Fibroblast of skin of right quadriceps (primary cell): Measurements from ENCODE around the gene SNRNP200.

Source experiments
- DNase-seq: peaks from one replicate; pipeline ENCODE4 v3.0.0-alpha.2; 2013

Gene SNRNP200

DNA sequence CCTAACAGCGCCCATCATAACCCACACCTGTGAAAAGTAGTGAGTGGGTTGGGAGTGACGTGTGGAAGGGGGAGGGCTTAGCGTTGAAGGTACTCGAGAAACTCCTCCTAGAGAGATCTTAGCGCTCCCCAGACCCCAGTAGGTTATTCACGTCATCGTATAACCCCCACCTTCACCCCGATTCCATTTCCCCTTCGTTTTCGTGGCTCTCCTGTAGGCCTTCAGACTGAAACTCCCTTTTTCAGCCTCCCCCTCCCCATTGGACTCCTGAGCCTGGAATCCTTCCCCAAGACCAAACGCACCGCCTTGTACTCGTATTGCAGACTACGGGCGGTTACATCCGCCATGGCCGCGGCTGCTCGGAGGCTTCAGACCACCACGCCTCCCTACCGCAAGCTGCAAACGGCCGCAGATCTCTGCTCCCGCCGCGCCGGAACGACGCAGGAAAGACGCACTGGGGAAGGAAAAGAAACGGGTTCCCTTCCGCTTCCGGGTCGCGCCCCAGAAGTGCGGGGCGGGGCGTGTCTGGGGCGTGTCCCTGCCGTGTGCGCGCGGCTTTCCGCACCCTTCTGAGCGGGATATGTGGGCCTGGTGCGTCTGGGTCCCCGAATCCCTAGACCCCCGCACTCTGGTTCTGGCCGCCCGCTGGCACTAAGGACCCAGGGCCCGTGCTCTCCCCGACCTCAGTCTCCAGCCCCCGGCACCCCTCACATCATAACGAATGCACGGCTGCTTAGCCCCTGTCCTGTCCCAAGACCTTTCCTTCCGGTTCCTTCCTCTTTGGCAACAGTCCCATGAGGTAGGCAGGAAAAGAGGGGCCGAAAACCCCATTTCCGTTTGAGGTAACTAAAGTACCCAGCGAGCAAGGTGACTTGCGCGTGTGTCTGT is at the start of gene SNRNP200:
Gene SNRNP200 (minus strand): TSS at position 456 of the 888 bp plus-strand sequence. CDS start 109 bp downstream, at position 347.
- peak; percentile 84 for DNase-seq

- DNase-seq: no peak
These were observed 49.1 kb upstream of the SNRNP200 start for GRCh38 chr2:96354492-96354891.

DNA sequence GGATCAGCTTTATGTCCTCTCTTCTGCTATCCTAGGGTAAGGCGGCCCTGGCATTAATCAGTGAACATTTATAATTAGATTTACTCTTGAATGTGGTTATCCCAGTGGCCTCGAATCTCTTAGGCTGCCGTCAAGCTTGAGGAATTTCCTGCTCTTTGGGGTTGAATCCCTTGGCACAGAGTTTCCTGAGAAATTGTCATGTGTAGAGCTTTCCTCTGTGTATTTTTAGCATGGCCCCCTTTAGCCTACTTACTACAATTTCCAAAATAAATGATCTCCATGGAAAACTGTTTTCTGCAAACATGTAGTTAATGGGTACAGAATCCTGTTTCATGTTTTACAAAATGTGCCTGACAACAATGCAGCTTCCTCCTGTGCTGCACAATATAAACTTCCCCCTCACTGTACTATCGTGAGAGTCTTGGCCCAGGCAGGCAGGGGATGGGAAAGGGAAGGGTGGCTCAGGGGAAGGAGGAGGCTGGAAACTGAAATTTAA is 48.3 kb upstream of the SNRNP200 start:
- DNase-seq: peak; percentile 40

DNA sequence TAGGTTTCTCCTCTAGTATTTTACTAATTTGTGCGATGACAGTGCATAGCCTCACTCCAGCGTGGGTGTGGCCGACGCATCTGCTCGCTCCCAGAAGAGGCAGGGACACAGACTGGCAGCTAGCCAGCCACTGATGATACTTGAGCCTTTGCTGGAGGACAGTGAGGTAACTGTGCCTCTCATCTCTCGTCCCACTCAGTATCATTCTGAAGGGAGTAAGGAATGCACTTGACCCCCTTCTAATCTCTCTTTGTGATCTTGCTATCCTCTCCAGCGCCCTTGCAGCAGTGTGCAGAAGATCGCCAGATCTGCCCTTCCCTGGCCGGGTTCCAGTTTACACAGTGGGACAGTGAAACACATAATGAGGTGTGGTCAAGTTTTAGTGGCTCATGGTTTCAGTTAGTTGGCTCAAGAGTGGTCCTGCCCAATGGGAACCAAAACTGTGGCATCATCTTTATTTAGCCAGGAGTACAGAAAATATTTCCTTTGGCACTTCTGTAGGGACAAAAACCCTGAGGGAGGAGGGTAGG is 47.8 kb upstream of the SNRNP200 start:
- DNase-seq: peak; percentile 46

- no peak for DNase-seq
These were observed 42.0 kb upstream of the SNRNP200 start for GRCh38 chr2:96347395-96347794.

- DNase-seq: no peak
These were observed 40.6 kb upstream of the SNRNP200 start for GRCh38 chr2:96345868-96346462.

- no peak for DNase-seq
These were observed 40.1 kb upstream of the SNRNP200 start for GRCh38 chr2:96345438-96345837.

DNA sequence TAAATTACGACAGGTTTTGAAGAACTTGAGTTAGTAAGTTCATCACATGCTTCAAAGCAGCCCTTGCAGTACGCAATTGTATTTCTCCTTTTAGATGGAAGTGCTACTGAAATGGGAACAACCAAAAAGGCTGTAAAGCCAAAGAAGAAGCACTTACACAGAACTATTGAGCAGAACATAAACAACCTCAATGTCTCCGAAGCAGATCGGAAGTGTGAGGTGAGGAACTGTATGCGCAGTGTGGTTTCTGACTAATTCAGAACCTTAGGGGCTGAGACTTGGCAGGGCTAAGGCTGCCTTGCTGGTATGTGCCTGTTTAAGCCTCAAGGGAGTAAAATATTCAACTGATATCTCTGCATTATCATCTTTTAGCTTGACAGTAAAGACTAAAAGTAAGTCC is 38.7 kb upstream of the SNRNP200 start:
- no peak for DNase-seq

DNA sequence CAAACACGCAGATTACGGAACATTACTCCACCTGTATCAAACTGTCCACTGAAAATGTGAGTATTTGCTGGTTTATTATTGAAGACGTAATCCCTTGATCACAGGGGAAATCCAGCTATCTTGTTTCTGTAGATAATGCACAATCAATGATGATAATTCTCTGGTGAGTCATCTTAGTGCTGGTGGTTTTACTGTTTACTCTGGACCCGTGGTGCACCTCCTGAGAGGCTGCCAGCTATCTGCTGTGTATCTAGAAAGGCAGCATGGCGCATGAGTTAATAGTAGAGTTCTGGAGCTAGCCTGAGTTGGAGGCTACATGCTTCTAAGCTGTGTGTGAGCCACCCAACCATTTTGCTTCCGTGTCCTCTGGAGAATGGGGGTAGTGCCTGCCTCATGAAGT is 36.7 kb upstream of the SNRNP200 start:
- peak; percentile 65 for DNase-seq

- no peak for DNase-seq
These were observed 36.3 kb upstream of the SNRNP200 start for GRCh38 chr2:96341641-96342040.

DNA sequence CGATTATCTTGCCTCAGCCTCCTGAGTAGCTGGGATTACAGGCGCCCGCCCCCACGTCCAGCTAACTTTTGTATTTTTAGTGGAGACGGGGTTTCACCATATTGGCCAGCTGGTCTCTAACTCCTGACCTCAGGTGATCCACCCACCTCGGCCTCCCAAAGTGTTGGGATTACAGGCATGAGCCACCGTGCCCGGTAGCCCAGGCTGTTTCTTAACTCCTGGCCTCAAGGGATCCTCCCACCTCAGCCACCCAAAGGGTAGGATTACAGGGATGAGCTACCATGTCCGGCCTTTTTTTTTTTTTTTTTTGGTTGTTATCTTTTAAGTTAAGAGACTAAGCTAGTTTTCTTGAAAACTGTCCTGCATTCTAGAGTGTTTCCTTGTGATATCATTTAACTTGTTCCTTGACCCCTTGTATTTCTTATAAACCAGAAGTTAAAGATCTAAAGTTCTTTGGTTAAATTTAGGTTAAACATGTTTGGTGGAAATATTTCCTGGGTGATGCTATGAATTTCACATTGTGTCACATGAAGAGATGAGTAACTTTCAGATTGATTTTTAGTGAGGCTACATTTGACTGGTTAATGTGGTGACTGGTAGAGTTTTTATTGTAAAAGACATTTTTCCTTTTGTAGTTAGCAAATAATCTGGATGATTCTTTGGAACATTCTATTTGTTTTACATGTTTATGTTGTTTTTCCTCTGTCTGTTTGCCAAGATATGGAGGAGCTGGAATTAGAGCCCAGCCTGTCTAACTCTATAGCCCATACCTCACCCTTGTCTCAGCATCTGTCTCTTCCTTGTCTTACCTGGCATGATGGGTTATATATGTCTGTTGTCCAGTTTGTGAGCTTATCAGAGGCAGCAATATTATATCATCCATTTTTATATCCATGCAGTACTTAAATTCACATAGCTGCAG is 35.4 kb upstream of the SNRNP200 start:
- no peak for DNase-seq

GRCh38 chr2:96336873-96337272 is 31.5 kb upstream of the SNRNP200 start:
- no peak for DNase-seq

DNA sequence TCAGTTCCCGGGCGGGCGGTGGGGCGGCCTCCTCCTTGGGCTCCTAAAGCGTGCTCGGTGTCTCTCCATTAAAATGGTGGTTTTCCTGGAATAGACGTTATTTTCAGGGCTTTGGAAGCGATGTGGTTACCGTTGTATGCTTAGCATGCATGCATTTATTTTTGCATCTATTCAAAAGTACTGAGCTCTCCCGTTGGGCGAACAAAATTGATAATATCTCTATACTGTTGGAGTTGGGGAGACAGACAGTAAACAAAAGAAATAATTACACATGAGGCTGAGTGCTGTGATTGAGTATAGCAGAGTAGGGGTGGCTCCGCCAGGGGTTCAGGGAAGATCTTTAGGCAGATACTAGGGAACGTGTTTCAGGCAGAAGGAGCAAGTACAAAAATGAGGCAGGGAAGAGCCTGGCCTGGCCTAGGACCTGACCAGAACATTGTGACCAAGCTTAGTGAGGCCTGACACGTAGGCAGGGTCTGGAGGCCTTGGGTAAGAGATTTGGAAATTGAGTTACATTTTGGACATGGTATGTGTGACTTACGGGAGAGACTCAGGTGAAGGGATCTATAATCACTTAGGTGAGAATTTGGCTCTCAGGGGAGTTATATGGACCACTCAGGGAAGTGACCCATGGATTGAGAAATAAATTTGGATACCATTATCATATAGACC is 30.9 kb upstream of the SNRNP200 start:
- DNase-seq: no peak

- DNase-seq: no peak
These were observed 28.4 kb upstream of the SNRNP200 start for GRCh38 chr2:96333708-96334107.

GRCh38 chr2:96330407-96330806 is 25.1 kb upstream of the SNRNP200 start:
- peak; percentile 53 for DNase-seq

DNA sequence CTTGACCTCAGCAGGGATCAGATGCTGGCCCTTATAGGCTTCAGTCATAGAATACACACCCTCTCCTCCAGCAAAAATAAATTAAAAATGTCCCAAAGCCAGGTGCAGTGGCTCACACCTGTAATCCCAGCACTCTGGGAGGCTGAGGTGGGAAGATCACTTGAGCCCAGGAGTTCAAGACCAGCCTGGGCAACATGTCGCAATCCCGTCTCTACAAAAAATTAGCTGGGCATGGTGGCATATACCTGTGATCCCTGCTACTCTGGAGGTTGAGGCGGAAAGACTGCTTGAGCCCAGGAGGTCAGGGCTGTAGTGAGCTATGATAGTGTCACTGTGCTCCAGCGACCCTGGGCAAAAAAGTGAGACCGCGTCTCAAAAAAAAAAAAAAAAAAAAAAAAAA is 24.5 kb upstream of the SNRNP200 start:
- DNase-seq: no peak

GRCh38 chr2:96329456-96329855 is 24.1 kb upstream of the SNRNP200 start:
- peak; percentile 80 for DNase-seq

DNA sequence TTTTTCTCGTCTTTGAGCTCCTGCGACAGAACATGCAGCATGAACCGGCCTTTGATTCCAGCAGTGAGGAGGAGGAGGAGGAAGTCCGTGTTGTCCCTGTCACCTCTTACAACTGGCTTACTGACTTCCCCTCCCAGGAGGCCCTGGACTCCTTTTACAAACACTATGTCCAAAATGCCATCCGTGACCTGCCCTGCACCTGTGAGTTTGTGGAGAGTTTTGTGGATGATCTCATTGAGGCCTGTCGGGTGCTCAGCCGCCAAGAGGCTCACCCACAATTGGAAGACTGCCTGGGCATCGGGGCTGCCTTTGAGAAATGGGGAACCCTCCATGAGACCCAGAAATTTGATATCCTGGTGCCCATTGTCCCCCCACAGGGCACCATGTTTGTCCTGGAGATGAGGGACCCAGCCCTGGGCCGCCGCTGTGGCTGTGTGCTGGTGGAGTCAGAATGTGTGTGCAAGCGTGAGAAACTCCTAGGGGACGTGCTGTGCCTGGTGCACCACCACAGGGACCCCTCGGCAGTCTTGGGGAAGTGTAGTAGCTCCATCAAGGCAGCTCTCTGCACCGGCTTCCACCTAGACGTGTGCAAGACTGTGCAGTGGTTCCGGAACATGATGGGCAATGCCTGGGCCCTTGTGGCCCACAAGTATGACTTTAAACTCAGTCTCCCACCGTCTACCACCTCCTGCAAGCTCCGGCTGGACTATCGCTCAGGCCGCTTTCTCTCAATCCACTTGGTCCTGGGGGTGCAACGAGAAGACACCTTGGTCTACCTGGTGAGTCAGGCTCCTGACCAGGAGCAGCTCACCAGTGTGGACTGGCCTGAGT is 21.9 kb upstream of the SNRNP200 start:
- no peak for DNase-seq

DNA sequence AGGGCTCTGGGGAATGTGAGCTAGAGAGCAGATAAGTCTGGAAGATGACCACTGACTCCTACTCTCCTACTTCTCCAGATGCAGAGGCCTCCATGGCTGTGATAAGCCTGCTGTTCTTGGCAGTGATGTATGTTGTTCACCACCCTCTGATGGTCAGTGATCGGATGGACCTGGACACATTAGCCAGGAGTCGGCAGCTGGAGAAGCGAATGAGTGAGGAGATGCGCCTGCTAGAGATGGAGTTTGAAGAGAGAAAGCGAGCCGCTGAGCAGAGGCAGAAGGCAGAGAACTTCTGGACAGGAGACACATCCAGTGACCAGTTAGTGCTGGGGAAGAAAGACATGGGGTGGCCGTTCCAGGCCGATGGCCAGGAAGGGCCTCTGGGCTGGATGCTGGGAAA is 21.2 kb upstream of the SNRNP200 start:
- DNase-seq: no peak

DNA sequence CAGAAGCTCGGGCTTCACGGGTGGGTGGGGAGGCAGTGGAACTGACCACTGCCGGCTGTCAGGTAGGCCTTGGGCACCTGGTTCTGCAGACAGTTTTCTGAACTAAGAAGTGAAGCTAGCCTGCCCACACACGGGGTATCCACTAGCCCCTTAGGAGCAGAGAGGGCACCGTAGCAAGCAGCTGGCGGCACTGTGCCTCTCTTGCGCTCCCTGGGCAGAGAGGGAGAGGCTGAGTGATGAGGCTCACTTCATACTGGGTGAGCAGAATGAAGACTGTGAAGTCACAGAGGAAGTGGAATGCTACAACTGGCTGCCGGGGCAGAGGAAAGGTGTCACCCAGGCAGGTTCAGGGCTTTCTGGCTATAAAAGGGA is 20.5 kb upstream of the SNRNP200 start:
- DNase-seq: no peak
